HL-60 (cell line): ENCODE data around the gene P4HA2.

ENCODE experiments used
- DNase-seq, 2 experiments: peaks; one replicate each; pipeline ENCODE4 v3.0.0-alpha.2; 2010 to 2020; ENCODE audit warnings: low read depth in 1 of 2, low spot score in 1 of 2
- H3K27ac ChIP-seq: fragments of 250-450 bp; sonication (Bioruptor Pico); replicated peaks from 2 replicates; pipeline ENCODE4 v1.5.1; 2020; ENCODE audit warnings: mild to moderate bottlenecking, moderate library complexity
- H3K27me3 ChIP-seq: fragments of 250-450 bp; sonication (Bioruptor Pico); 2 replicates; pipeline ENCODE4 v1.5.1; 2021; ENCODE audit warnings: mild to moderate bottlenecking, moderate library complexity; ENCODE audit not compliant: insufficient read depth, poor library complexity, severe bottlenecking
- H3K4me3 ChIP-seq: replicated peaks from 2 replicates; pipeline ENCODE4 v1.5.1; 2011; ENCODE audit warnings: mild to moderate bottlenecking, control low read depth, low read length; ENCODE audit not compliant: insufficient read depth
- GABPA ChIP-seq: IDR thresholded peaks from 2 replicates; pipeline ENCODE4 v1.6.1; 2012; ENCODE audit warnings: low read depth
- POLR2AphosphoS5 ChIP-seq: IDR thresholded peaks from 2 replicates; pipeline ENCODE4 v1.6.1; 2012; ENCODE audit warnings: low read depth
- REST ChIP-seq: IDR thresholded peaks from 2 replicates; pipeline ENCODE4 v1.6.1; 2012; ENCODE audit warnings: low read depth; ENCODE audit not compliant: insufficient replicate concordance
- SPI1 ChIP-seq: IDR thresholded peaks from 2 replicates; pipeline ENCODE4 v1.6.1; 2012; ENCODE audit warnings: low read depth, mild to moderate bottlenecking, borderline replicate concordance
- TF ChIP-seq, protein P1 (sequence below): IDR thresholded peaks from one replicate; pipeline ENCODE4 v1.5.1; 2011; ENCODE audit warnings: low read length, control low read depth, inconsistent platforms; ENCODE audit not compliant: insufficient read depth

The P4HA2 gene

GRCh38 chr5:132253452-132254320, 26.0 kb upstream of the P4HA2 start:
- peak overlapping the region; percentile 56 for H3K27ac ChIP-seq
- no peak for DNase-seq
- TF ChIP-seq, protein P1, sequence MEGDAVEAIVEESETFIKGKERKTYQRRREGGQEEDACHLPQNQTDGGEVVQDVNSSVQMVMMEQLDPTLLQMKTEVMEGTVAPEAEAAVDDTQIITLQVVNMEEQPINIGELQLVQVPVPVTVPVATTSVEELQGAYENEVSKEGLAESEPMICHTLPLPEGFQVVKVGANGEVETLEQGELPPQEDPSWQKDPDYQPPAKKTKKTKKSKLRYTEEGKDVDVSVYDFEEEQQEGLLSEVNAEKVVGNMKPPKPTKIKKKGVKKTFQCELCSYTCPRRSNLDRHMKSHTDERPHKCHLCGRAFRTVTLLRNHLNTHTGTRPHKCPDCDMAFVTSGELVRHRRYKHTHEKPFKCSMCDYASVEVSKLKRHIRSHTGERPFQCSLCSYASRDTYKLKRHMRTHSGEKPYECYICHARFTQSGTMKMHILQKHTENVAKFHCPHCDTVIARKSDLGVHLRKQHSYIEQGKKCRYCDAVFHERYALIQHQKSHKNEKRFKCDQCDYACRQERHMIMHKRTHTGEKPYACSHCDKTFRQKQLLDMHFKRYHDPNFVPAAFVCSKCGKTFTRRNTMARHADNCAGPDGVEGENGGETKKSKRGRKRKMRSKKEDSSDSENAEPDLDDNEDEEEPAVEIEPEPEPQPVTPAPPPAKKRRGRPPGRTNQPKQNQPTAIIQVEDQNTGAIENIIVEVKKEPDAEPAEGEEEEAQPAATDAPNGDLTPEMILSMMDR = no peak
- no peak for TF ChIP-seq SPI1
- no peak for TF ChIP-seq GABPA
- no peak for TF ChIP-seq POLR2AphosphoS5
- TF ChIP-seq REST = no peak
- no peaks in the 10 kb centered on the region for H3K27me3 ChIP-seq
- H3K4me3 ChIP-seq = no peak overlapping the region

GRCh38 chr5:132253008-132253441, 25.4 kb upstream of the P4HA2 start:
- peak overlapping the region; percentile 56 for H3K27ac ChIP-seq
- H3K4me3 ChIP-seq = no peak overlapping the region
- DNase-seq = peak; percentile 23 to 67
- TF ChIP-seq GABPA (no peak), SPI1 (peak; percentile 25; the same call in 1 of the 2 replicates), POLR2AphosphoS5 (peak; percentile 41; the same call in 1 of the 2 replicates)
- no peaks in the 10 kb centered on the region for H3K27me3 ChIP-seq

DNA sequence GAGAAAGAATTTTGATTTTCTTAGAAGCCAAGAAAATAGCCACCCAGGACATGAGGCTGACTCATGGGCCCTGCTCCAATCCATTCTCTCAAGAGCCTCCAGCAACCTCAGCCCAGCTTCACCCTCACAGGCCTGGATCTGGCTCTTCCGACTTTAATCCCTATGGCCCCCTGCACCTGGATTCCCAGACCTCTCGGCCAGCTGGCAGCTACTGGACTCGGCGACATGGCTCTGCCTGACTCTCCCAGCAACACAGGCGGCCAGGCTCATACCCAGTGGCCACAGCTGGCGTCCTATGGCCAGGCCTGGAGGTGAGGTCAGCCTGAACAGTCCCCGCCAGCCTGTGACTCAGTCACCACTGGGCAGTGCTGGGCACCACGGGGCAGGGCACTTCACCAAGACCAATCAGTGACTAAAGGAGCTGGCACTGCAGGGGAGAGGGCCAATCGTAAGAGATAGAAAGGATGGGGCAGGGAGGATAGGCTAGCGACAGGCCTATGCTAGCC, 23.6 kb upstream of the P4HA2 start:
- no peak overlapping the region for H3K27ac ChIP-seq
- no peak for DNase-seq
- no peak for TF ChIP-seq SPI1
- TF ChIP-seq GABPA = no peak
- TF ChIP-seq REST = no peak
- no peak for TF ChIP-seq POLR2AphosphoS5
- TF ChIP-seq, protein P1 = no peak
- no peak overlapping the region for H3K4me3 ChIP-seq
- no peaks in the 10 kb centered on the region for H3K27me3 ChIP-seq

GRCh38 chr5:132250547-132250946, 22.9 kb upstream of the P4HA2 start:
- no peak for TF ChIP-seq SPI1
- TF ChIP-seq POLR2AphosphoS5 = no peak
- no peak for TF ChIP-seq REST
- TF ChIP-seq GABPA = no peak
- TF ChIP-seq, protein P1 = no peak
- DNase-seq = no peak

More at GRCh38 chr5:132250547-132250946, 22.9 kb upstream of the P4HA2 start:
- Histone ChIP-seq H3K27ac (no peak overlapping the region), H3K27me3 (no peaks in the 10 kb centered on the region), H3K4me3 (no peak overlapping the region)
